Measurements from ENCODE around the gene GRK7.

GRK7 gene

GRCh38 chr3:141763088-141763750 lies at the start of gene GRK7:
TSS of gene GRK7 (plus strand) at chr3:141763408. CDS start at chr3:141778285, 14,877 bp downstream.
- H3K27ac ChIP-seq = no peak within 1 kb of the TSS
- H3K4me3 ChIP-seq (ENCODE audit: low read depth, low read length) = no peak within 1 kb of the TSS
- no peaks in the 10 kb centered on the region for H3K27me3 ChIP-seq (replicated peaks)
- no peaks in the 10 kb centered on the region for H3K36me3 ChIP-seq (replicated peaks)
- DNase-seq = no peak
- no peak for TF ChIP-seq CTCF (IDR thresholded peaks at IDR 0.05; ENCODE audit: low read depth, low read length, missing control alignments)
- in situ Hi-C loops (cut with HindIII; ENCODE audit: low pct_ligation_motif_present, low sequenced_read_pairs) = no loop called here

- no peaks in the 10 kb centered on the region for H3K27me3 ChIP-seq (replicated peaks)
- no peak overlapping the region for H3K4me3 ChIP-seq (ENCODE audit: low read depth, low read length)
- H3K27ac ChIP-seq = no peak overlapping the region
- in situ Hi-C loops (cut with HindIII; ENCODE audit: low pct_ligation_motif_present, low sequenced_read_pairs) = no loop called here
- no peak for DNase-seq
- H3K36me3 ChIP-seq (replicated peaks) = no peaks in the 10 kb centered on the region
- no peak for TF ChIP-seq CTCF (IDR thresholded peaks at IDR 0.05; ENCODE audit: low read depth, low read length, missing control alignments)
These were observed 48.5 kb upstream of the GRK7 start for GRCh38 chr3:141714671-141715070.

GRCh38 chr3:141722081-141722480 lies 41.1 kb upstream of the GRK7 start:
- Histone ChIP-seq H3K4me3 (ENCODE audit: low read depth, low read length) (no peak overlapping the region), H3K36me3 (replicated peaks) (no peaks in the 10 kb centered on the region), H3K27me3 (replicated peaks) (no peaks in the 10 kb centered on the region), H3K27ac (no peak overlapping the region)
- no peak for TF ChIP-seq CTCF (IDR thresholded peaks at IDR 0.05; ENCODE audit: low read depth, low read length, missing control alignments)
- no peak for DNase-seq
- in situ Hi-C loops (cut with HindIII; ENCODE audit: low pct_ligation_motif_present, low sequenced_read_pairs) = no loop called here

GRCh38 chr3:141722648-141723047 lies 40.6 kb upstream of the GRK7 start:
- no peak for DNase-seq
- Histone ChIP-seq H3K27me3 (replicated peaks) (no peaks in the 10 kb centered on the region), H3K27ac (no peak overlapping the region), H3K36me3 (replicated peaks) (no peaks in the 10 kb centered on the region), H3K4me3 (ENCODE audit: low read depth, low read length) (no peak overlapping the region)
- in situ Hi-C loops (cut with HindIII; ENCODE audit: low pct_ligation_motif_present, low sequenced_read_pairs) = no loop called here
- TF ChIP-seq CTCF (IDR thresholded peaks at IDR 0.05; ENCODE audit: low read depth, low read length, missing control alignments) = no peak

GRCh38 chr3:141723255-141723654 lies 40.0 kb upstream of the GRK7 start:
- DNase-seq = no peak
- H3K27me3 ChIP-seq (replicated peaks) = no peaks in the 10 kb centered on the region
- no peak overlapping the region for H3K27ac ChIP-seq
- no peak for TF ChIP-seq CTCF (IDR thresholded peaks at IDR 0.05; ENCODE audit: low read depth, low read length, missing control alignments)
- in situ Hi-C loops (cut with HindIII; ENCODE audit: low pct_ligation_motif_present, low sequenced_read_pairs) = no loop called here
- H3K4me3 ChIP-seq (ENCODE audit: low read depth, low read length) = no peak overlapping the region
- no peaks in the 10 kb centered on the region for H3K36me3 ChIP-seq (replicated peaks)

- in situ Hi-C loops (cut with HindIII; ENCODE audit: low pct_ligation_motif_present, low sequenced_read_pairs) = no loop called here
- Histone ChIP-seq H3K4me3 (ENCODE audit: low read depth, low read length) (no peak overlapping the region), H3K27me3 (replicated peaks) (no peaks in the 10 kb centered on the region), H3K36me3 (replicated peaks) (no peaks in the 10 kb centered on the region), H3K27ac (no peak overlapping the region)
- DNase-seq = no peak
- no peak for TF ChIP-seq CTCF (IDR thresholded peaks at IDR 0.05; ENCODE audit: low read depth, low read length, missing control alignments)
These were observed 39.0 kb upstream of the GRK7 start for GRCh38 chr3:141724186-141724585.

Data from brain microvascular endothelial cell (primary cell).